K562 (cell line): ENCODE results near the gene ZNF512B. TPM values are rescaled to one million over a fixed set of nuclear protein-coding genes. Genes with fewer than 3 reads are reported as not detected.
"Not testable (repeated sequence)": the region's sequence is repeated elsewhere in the genome, so short reads cannot be mapped to it uniquely, and the experiment has no call there.

Source experiments
- ATAC-seq: fragments of 200-7000 bp; cut with Tn5 transposase; 3 replicates; pipeline ENCODE4 v1.9.1; 2020; ENCODE audit warnings: moderate library complexity
- BruUV-seq: library from RNA; stranded (reverse); fragments of 400-500 nt; replicated peaks from 2 replicates; lab custom pipeline; 2021; lab: Mats Ljungman, UMichigan
- CTCF ChIA-PET: fragments of 300-600 bp; formaldehyde crosslinking; extraction: SDS; loops from one replicate; lab custom pipeline; 2021; ENCODE audit warnings: low intra/inter-chr PET ratio; lab: Yijun Ruan, JAX
- POLR2A ChIA-PET: fragments of 300-600, 350-650 bp; sonication (Branson Sonifier 250); formaldehyde crosslinking; extraction: SDS; loops from one replicate; lab custom pipeline; 2021; ENCODE audit warnings: antibody characterized with exemption, inconsistent platforms; lab: Yijun Ruan, JAX
- DNase-seq, 4 experiments: peaks; one replicate each; pipeline versions ENCODE4 v3.0.0 to v3.0.0-alpha.2; 2011 to 2018; ENCODE audit warnings: low spot score in 3 of 4, mixed read lengths in 3 of 4; ENCODE audit errors: extremely low read depth in 1 of 4
- FAIRE-seq: peaks from 2 replicates; lab custom pipeline; 2011; peaks lifted over from hg19 to GRCh38; lab: Jason Lieb, UNC
- H2AFZ ChIP-seq: 2 replicates; pipeline ENCODE4 v1.6.0; 2011; ENCODE audit warnings: low read depth, low read length, control low read depth, inconsistent platforms
- H3K27ac ChIP-seq: fragments of 200-600 bp; 3 replicates; pipeline ENCODE4 v1.8.0; 2011; ENCODE audit warnings: low read depth, mild to moderate bottlenecking, control low read depth, inconsistent platforms, low read length, moderate library complexity, mixed read lengths; ENCODE audit errors: extremely low read depth
- H3K27me3 ChIP-seq, 2 experiments: fragments of 300-600 bp in 1 of 2; 2 replicates in 1 of 2; 3 replicates in 1 of 2; pipeline versions ENCODE4 v1.6.0 to v1.8.0; 2011; ENCODE audit warnings: inconsistent platforms in 2 of 2, low read length in 2 of 2, mild to moderate bottlenecking in 1 of 2, mixed read lengths in 1 of 2, moderate library complexity in 1 of 2; ENCODE audit not compliant: control insufficient read depth in 2 of 2, insufficient read depth in 2 of 2
- H3K36me3 ChIP-seq: fragments of 300-600 bp; 3 replicates; pipeline ENCODE4 v1.8.0; 2011; ENCODE audit warnings: mild to moderate bottlenecking, low read length, inconsistent platforms; ENCODE audit not compliant: control insufficient read depth, insufficient read depth
- H3K4me1 ChIP-seq, 2 experiments: fragments of 200-600 bp in 1 of 2; replicated peaks in 1 of 2; 2 replicates in 1 of 2; 3 replicates in 1 of 2; pipeline versions ENCODE4 v1.5.1 to v1.8.0; 2011; ENCODE audit warnings: inconsistent platforms in 2 of 2, low read length in 2 of 2, mild to moderate bottlenecking in 1 of 2, mixed read lengths in 1 of 2, moderate library complexity in 1 of 2; ENCODE audit not compliant: control insufficient read depth in 2 of 2, insufficient read depth in 2 of 2
- H3K4me2 ChIP-seq: 2 replicates; pipeline ENCODE4 v1.6.1; 2011; ENCODE audit warnings: low read length, control low read depth, inconsistent platforms, mixed read lengths; ENCODE audit not compliant: insufficient read depth
- H3K4me3 ChIP-seq: fragments of 200-600 bp; sonication (generic), shearing (Covaris generic); 2 replicates; pipeline ENCODE4 v1.5.1; 2016; ENCODE audit warnings: control low read depth, inconsistent platforms
- H3K79me2 ChIP-seq: fragments of 200-600 bp; 3 replicates; pipeline ENCODE4 v1.8.0; 2011; ENCODE audit warnings: low read length, inconsistent platforms; ENCODE audit not compliant: control insufficient read depth, insufficient read depth
- H3K9ac ChIP-seq, 2 experiments: 2 replicates each; pipeline versions ENCODE4 v1.6.0 to v1.6.1; 2011; ENCODE audit warnings: low read depth in 2 of 2, low read length in 2 of 2, control low read depth in 1 of 2, inconsistent platforms in 1 of 2, mild to moderate bottlenecking in 1 of 2, mixed read lengths in 1 of 2; ENCODE audit not compliant: insufficient read depth in 1 of 2
- H3K9me1 ChIP-seq: one replicate; pipeline ENCODE4 v1.6.0; 2011; ENCODE audit warnings: inconsistent platforms, mild to moderate bottlenecking, low read length, moderate library complexity; ENCODE audit not compliant: control insufficient read depth, insufficient read depth
- H3K9me3 ChIP-seq: replicated peaks from 2 replicates; pipeline ENCODE4 v1.5.1; 2011; ENCODE audit warnings: low read depth, low read length, inconsistent platforms; ENCODE audit not compliant: control insufficient read depth, insufficient read depth
- H4K20me1 ChIP-seq: replicated peaks from 2 replicates; pipeline ENCODE4 v1.6.1; 2011; ENCODE audit warnings: low read length, inconsistent platforms, mixed read lengths; ENCODE audit not compliant: control insufficient read depth, insufficient read depth
- HDAC8 ChIP-seq: fragments of 450-650 bp; IDR thresholded peaks from 2 replicates; pipeline ENCODE4 v1.6.1; 2016; ENCODE audit warnings: mild to moderate bottlenecking, missing genetic modification characterization, moderate library complexity, missing compliant biosample characterization
- HLTF ChIP-seq: fragments of 450-650 bp; IDR thresholded peaks from 2 replicates; pipeline ENCODE4 v1.6.1; 2016
- POLR2A ChIP-seq: fragments of 450-650 bp; conservative IDR thresholded peaks from 2 replicates; pipeline ENCODE4 v1.6.1; 2016
- ZNF707 ChIP-seq: fragments of 250-450 bp; sonication (Bioruptor Pico); conservative IDR thresholded peaks from 2 replicates; pipeline ENCODE4 v1.8.0; 2022; ENCODE audit warnings: inconsistent platforms, mild to moderate bottlenecking, moderate library complexity
- WGBS: fragments of 100-300 bp; shearing (Covaris generic); methylation state at CpG from one replicate; pipeline ENCODE4 v1.1.6; 2016; ENCODE audit warnings: low coverage, mixed read lengths; ENCODE audit not compliant: insufficient coverage; ENCODE audit errors: missing lambda C conversion rate; 5-methylcytosine and 5-hydroxymethylcytosine counted together
- in situ Hi-C: fragments of 300-500 bp; cut with MboI; formaldehyde crosslinking; loops from 4 replicates; pipeline ENCODE4 v1.15.0; 2018; ENCODE audit warnings: inconsistent platforms, mixed read lengths
- intact Hi-C: fragments of 100-400 bp; cut with micrococcal nuclease; formaldehyde crosslinking; loops from 2 replicates; pipeline ENCODE4 v1.14.2; 2022
- polyA plus RNA-seq, 8 experiments: library from polyadenylated mRNA; depleted of rRNA in 4 of 8; stranded (reverse) in 5 of 8; unstranded in 3 of 8; fragments of >200 nt; fragmentation: Nextera tagmentation in 2 of 8; fragmentation: Illumina TruSeq in 1 of 8; extraction: Ambion mirVana in 2 of 8; extraction: Trizol in 1 of 8; gene quantifications; 2 replicates each; pipeline versions ENCODE4 v1.2.1 to v1.2.3, GENCODE V29; 2011 to 2014; ENCODE audit warnings: inconsistent platforms in 1 of 8, missing spikeins in 1 of 8
- total RNA-seq, 7 experiments: library from RNA; depleted of rRNA in 6 of 7; stranded (reverse); fragments of >200 nt in 6 of 7; fragmentation: Illumina TruSeq in 2 of 7; extraction: Trizol in 2 of 7; gene quantifications; 2 replicates each; pipeline versions ENCODE4 v1.2.1 to v1.2.3, GENCODE V29; 2011 to 2021; ENCODE audit warnings: low replicate concordance in 1 of 7

The ZNF512B gene
- total and polyA plus RNA-seq, 9 of the 15 experiments (the other 6 are each of a cell fraction or from before 2014, with no cell fraction given) = 0.01 to 27.8 (median 8.2) TPM

- DNase-seq (no peak), ATAC-seq (no peak), FAIRE-seq (peak; percentile 75)
- TF ChIP-seq ZNF707 (CRISPR knock-in tag) (no peak), POLR2A (peak; percentile 51), HLTF (no peak), HDAC8 (tag) (no peak)
- ChIA-PET POLR2A (no interaction called here), CTCF (interaction anchor here (0.5 to 2.1 kb wide), 2 partner anchors 430 to 435 kb away, joined by 3 to 25 read pairs; partner anchors contain the start of gene PTK6)
- Histone ChIP-seq H3K27me3 (no peaks in the 10 kb centered on the region), H3K4me1 (peaks cover 20 to 56% of the 10 kb centered on the region in 2 experiments), H3K4me3 (no peak overlapping the region), H2AFZ (no peak overlapping the region), H3K79me2 (peaks cover 19% of the 10 kb centered on the region), H4K20me1 (no peaks in the 10 kb centered on the region), H3K27ac (no peak overlapping the region), H3K4me2 (no peak overlapping the region), H3K9ac (peak overlapping the region in 1 of 2 experiments; percentile 53; a peak in 2 of 4 replicates), H3K36me3 (peaks cover 21% of the 10 kb centered on the region; the same call in 1 of the 3 replicates), H3K9me1 (peaks cover 1% of the 10 kb centered on the region), H3K9me3 (no peaks in the 10 kb centered on the region)
- 65% methylated on average over 18 of the region's 18 CpGs for WGBS
- intact Hi-C loops = loop anchor here (5.0 to 10.0 kb wide), 3 partner anchors 65 to 188 kb away; partner anchors contain the start of genes ABHD16B and TPD52L2
- in situ Hi-C loops = no loop called here
- no TSS peak for BruUV-seq
These were observed 2.8 kb upstream of the ZNF512B start for GRCh38 chr20:63972312-63973159.

- H3K27ac ChIP-seq, CTCF ChIA-PET, H3K9me3 ChIP-seq, DNase-seq, BruUV-seq, H2AFZ ChIP-seq, H3K4me2 ChIP-seq, ATAC-seq, H3K27me3 ChIP-seq, H4K20me1 ChIP-seq, in situ Hi-C loops, POLR2A ChIA-PET, H3K9me1 ChIP-seq, H3K4me3 ChIP-seq, FAIRE-seq: not testable (repeated sequence)
- intact Hi-C loops = loop anchor here (5.0 to 10.0 kb wide), 3 partner anchors 65 to 187 kb away; partner anchors contain the start of genes ABHD16B and TPD52L2
- WGBS = 96% methylated on average over 9 of the region's 10 CpGs
- Histone ChIP-seq H3K36me3 (peaks cover 26% of the 10 kb centered on the region; the same call in 1 of the 3 replicates), H3K9ac (peak overlapping the region in 1 of 2 experiments; percentile 38; a peak in 2 of 4 replicates), H3K79me2 (peaks cover 21% of the 10 kb centered on the region), H3K4me1 (peaks cover 17 to 55% of the 10 kb centered on the region in 2 experiments)
These were observed 2.2 kb upstream of the ZNF512B start for GRCh38 chr20:63971960-63972311.
